ENCODE data around the gene PRPS1. TPM values are rescaled to one million over a fixed set of nuclear protein-coding genes. Genes with fewer than 3 reads are reported as not detected.

The PRPS1 gene
- total RNA-seq, 1 donor from 2014 or later = 11.8 TPM

DNA sequence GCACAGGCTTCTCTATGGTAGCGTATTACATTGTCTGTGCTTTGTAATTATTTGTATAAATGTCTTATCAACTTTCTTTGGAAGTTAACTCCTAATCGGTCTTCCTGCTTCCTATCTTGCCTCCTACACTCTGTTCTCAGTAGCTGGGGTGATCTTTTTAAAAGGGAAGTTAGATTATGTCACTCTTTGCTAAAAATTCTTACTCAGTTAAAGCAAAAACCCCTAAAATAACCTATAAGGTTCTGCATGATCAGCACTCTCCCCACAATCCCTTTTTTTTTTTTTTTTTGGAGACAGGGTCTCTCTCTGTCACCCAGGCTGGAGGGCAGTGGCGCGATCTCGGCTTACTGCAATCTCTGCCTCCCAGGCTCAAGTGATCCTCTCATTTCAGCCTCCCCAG, 2.6 kb upstream of the PRPS1 start:
- no peak overlapping the region for H3K4me3 ChIP-seq (ENCODE audit: low read depth, low read length)
- no peaks in the 10 kb centered on the region for H3K36me3 ChIP-seq (ENCODE audit: control insufficient read depth, insufficient read depth, low read length)
- FAIRE-seq (no peak), DNase-seq (ENCODE audit: low read depth) (no peak)
- TF ChIP-seq, protein P1, sequence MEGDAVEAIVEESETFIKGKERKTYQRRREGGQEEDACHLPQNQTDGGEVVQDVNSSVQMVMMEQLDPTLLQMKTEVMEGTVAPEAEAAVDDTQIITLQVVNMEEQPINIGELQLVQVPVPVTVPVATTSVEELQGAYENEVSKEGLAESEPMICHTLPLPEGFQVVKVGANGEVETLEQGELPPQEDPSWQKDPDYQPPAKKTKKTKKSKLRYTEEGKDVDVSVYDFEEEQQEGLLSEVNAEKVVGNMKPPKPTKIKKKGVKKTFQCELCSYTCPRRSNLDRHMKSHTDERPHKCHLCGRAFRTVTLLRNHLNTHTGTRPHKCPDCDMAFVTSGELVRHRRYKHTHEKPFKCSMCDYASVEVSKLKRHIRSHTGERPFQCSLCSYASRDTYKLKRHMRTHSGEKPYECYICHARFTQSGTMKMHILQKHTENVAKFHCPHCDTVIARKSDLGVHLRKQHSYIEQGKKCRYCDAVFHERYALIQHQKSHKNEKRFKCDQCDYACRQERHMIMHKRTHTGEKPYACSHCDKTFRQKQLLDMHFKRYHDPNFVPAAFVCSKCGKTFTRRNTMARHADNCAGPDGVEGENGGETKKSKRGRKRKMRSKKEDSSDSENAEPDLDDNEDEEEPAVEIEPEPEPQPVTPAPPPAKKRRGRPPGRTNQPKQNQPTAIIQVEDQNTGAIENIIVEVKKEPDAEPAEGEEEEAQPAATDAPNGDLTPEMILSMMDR (IDR thresholded peaks at IDR 0.05; ENCODE audit: insufficient read depth, low read length, severe bottlenecking) = no peak
- no peaks in the 10 kb centered on the region for H3K27me3 ChIP-seq (ENCODE audit: control insufficient read depth, insufficient read depth, low read length)

- FAIRE-seq (no peak), DNase-seq (ENCODE audit: low read depth) (no peak)
- no peaks in the 10 kb centered on the region for H3K27me3 ChIP-seq (ENCODE audit: control insufficient read depth, insufficient read depth, low read length)
- TF ChIP-seq, protein P1 (IDR thresholded peaks at IDR 0.05; ENCODE audit: insufficient read depth, low read length, severe bottlenecking) = no peak
- no peaks in the 10 kb centered on the region for H3K36me3 ChIP-seq (ENCODE audit: control insufficient read depth, insufficient read depth, low read length)
- no peak overlapping the region for H3K4me3 ChIP-seq (ENCODE audit: low read depth, low read length)
Observed at GRCh38 chrX:107626481-107626880, 1.8 kb upstream of the PRPS1 start.

DNA sequence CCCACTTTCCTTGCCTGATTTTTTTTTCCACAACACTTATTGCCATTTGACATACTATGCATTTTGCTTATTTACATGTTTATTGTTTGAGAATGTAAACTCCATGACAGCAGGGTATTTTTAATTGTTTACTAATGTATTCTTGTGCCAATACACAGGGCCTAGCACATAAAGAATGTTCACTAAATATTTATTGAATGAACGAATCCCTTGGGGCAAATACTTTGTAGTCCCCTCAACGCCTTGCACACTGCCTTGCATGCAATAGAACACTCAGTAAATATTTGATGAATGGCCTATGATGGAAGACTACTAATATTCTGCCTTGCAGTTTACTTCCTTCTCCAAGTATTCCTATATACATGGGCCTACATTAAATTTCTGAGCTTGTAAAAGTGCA, 1.4 kb upstream of the PRPS1 start:
- Histone ChIP-seq H3K4me3 (ENCODE audit: low read depth, low read length) (no peak overlapping the region), H3K36me3 (ENCODE audit: control insufficient read depth, insufficient read depth, low read length) (no peaks in the 10 kb centered on the region), H3K27me3 (ENCODE audit: control insufficient read depth, insufficient read depth, low read length) (no peaks in the 10 kb centered on the region)
- TF ChIP-seq, protein P1 (IDR thresholded peaks at IDR 0.05; ENCODE audit: insufficient read depth, low read length, severe bottlenecking) = no peak
- DNase-seq (ENCODE audit: low read depth) (peak; percentile 6), FAIRE-seq (no peak)

- peak overlapping the region; percentile 52 for H3K4me3 ChIP-seq (ENCODE audit: low read depth, low read length)
Observed at GRCh38 chrX:107628662-107629539, 591 bp downstream of the PRPS1 start.

DNA sequence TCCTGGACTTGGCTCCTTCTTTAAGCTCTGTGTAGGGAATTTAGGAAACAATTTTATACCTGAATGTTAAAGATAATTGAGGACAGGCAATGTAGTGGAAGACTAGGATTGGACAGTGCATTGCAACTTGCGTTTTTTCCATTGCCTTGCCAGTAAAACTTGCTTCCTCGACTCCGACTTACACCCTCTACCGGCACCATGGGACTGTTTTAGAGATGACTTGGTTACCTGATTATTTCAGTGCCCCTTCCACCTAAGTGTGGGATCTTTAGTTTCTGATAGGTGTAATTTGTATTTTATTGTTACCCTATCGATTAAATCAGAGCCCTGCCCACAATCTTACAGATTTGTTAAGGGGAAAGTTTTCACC, 1.2 kb downstream of the PRPS1 start:
- H3K27me3 ChIP-seq (ENCODE audit: control insufficient read depth, insufficient read depth, low read length) = no peaks in the 10 kb centered on the region
- H3K36me3 ChIP-seq (ENCODE audit: control insufficient read depth, insufficient read depth, low read length) = no peaks in the 10 kb centered on the region
- TF ChIP-seq, protein P1 (IDR thresholded peaks at IDR 0.05; ENCODE audit: insufficient read depth, low read length, severe bottlenecking) = no peak
- peak; percentile 2 for DNase-seq (ENCODE audit: low read depth)
- FAIRE-seq = no peak
- peak overlapping the region; percentile 52 for H3K4me3 ChIP-seq (ENCODE audit: low read depth, low read length)

More at GRCh38 chrX:107628662-107629539, 591 bp downstream of the PRPS1 start:
- TF ChIP-seq, protein P1 (IDR thresholded peaks at IDR 0.05; ENCODE audit: insufficient read depth, low read length, severe bottlenecking) = no peak
- FAIRE-seq (no peak), DNase-seq (ENCODE audit: low read depth) (peak; percentile 62)
- no peaks in the 10 kb centered on the region for H3K27me3 ChIP-seq (ENCODE audit: control insufficient read depth, insufficient read depth, low read length)
- H3K36me3 ChIP-seq (ENCODE audit: control insufficient read depth, insufficient read depth, low read length) = no peaks in the 10 kb centered on the region

Data from bronchial epithelial cell (primary cell).